LNCaP clone FGC (cell line): ENCODE measurements around the gene ACACA.
"Not testable (repeated sequence)": the region's sequence is repeated elsewhere in the genome, so short reads cannot be mapped to it uniquely, and the experiment has no call there.

ENCODE experiments used
- DNase-seq: peaks from one replicate; pipeline ENCODE4 v3.0.0-alpha.2; 2011; ENCODE audit warnings: low read depth
- H3K4me3 ChIP-seq: 2 replicates; pipeline ENCODE4 v1.5.1; 2011; ENCODE audit warnings: mild to moderate bottlenecking, low read depth, low read length, control low read depth
- CTCF ChIP-seq: IDR thresholded peaks from 2 replicates; pipeline ENCODE4 v1.5.1; 2012; ENCODE audit warnings: mild to moderate bottlenecking; ENCODE audit not compliant: control insufficient read depth, insufficient read depth; ENCODE audit errors: extremely low read depth

Gene ACACA

GRCh38 chr17:37406635-37407461 is at the start of gene ACACA, which contains the start of gene TADA2A:
Gene ACACA (minus strand): TSS chr17:37406836. CDS start chr17:37406299, 537 bp downstream.
Gene TADA2A (plus strand): TSS chr17:37406886. CDS start chr17:37411366, 4,480 bp downstream.
- peak within 1 kb of the TSS; percentile 78 for H3K4me3 ChIP-seq
- TF ChIP-seq CTCF, result no peak
- peak; percentile 40 for DNase-seq

- H3K4me3 ChIP-seq, result no peak overlapping the region
- TF ChIP-seq CTCF, result no peak
- peak; percentile 95 for DNase-seq
These were observed 43.5 kb upstream of the ACACA start for GRCh38 chr17:37450112-37450511.

DNA sequence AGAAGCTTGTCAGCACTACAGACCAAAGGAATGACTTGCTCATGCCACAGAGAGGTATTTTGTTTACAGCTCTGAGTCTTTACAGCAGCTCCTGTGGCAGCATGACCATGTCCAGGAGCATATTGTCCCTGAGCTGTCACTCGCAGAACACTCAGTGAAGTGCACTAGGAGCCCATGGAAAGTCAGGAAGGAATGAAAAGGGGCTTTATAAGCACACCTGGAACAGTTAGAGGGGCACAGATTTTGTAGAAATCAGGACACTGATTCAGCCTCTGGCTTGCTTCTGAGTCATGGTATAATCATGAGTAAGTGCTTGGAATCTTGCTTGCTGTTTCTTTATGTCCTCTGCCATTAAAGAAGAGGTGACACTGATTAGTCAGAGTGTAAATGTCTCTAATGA is 41.0 kb upstream of the ACACA start:
- H3K4me3 ChIP-seq, result no peak overlapping the region
- no peak for DNase-seq
- no peak for TF ChIP-seq CTCF

- no peak for TF ChIP-seq CTCF
- no peak for DNase-seq
- no peak overlapping the region for H3K4me3 ChIP-seq
These were observed 39.4 kb upstream of the ACACA start for GRCh38 chr17:37446027-37446426.

DNA sequence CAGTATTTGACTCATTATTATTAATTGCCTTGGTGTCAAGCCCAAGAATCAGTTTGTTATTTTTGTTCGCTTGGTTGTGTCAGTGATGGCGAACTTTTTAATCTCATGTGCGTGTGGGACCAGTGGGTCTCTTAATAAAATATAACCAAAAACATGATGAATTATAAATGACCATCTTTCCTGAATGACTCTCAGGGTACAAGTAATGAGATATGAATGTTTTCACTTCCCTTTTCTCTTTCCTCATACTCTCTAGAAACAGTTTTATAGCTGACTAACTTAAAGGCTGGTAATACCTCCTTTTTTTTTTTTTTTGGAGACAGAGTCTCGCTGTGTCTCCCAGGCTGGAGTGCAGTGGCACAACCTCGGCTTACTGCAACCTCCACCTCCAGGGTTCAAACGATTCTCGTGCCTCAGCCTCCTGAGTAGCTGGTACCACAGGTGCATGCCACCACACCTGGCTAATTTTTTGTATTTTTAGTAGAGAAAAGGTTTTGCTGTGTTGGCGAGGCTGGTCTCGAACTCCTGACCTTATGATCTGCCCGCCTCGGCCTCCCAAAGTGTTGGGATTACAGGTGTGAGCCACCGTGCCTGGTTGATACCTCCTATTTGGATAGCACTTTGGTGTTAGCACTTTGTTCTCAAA is 34.9 kb upstream of the ACACA start:
- H3K4me3 ChIP-seq, DNase-seq: not testable (repeated sequence)

GRCh38 chr17:37440424-37440823 is 33.8 kb upstream of the ACACA start:
- DNase-seq, result no peak
- no peak overlapping the region for H3K4me3 ChIP-seq
- no peak for TF ChIP-seq CTCF

DNA sequence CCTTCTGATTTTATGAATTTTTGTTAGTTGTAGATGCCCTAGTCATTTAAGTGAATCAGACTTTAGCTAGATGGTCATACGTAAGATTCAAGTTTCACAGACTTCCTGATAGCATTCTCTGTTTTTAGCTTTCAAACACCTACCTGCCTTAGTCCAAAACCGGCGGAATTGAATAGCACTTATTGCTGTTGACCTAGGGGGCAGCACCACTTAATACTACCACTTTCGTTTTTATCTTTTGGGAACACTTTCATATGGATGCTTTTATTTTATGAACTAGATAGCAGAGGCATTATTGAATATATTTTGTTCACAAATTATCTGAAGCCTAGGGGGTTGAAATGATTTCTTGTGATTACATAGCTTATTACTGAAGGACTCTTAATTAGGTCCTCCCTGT is 31.5 kb upstream of the ACACA start:
- peak; percentile 14; the same call in 1 of the 2 replicates for TF ChIP-seq CTCF
- no peak for DNase-seq

More for the DNA sequence above, 31.5 kb upstream of the ACACA start:
- no peak overlapping the region for H3K4me3 ChIP-seq
